Measurements from ENCODE around the gene GXYLT1.
"Not testable (repeated sequence)": the region's sequence is repeated elsewhere in the genome, so short reads cannot be mapped to it uniquely, and the experiment has no call there.

GXYLT1 gene

DNA sequence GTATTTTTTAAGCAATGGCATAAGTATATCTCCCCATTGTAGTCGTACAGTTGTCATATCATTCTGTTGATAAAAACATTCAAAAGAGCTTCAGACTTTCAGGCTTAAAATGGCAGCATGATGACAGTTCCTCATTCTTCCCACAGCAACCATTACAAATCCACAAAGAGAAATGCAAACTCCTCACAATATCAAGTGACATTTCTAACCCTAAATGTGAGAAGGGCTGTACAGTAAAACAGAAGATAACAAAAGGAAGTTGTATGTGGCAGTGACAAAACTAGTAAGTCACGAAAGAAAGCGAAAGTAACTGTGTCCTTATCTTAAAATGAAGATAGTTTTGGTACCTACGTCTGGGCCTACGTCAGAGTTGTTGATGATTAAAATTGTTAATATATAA, 46.7 kb downstream of the GXYLT1 start:
- DNase-seq (ENCODE audit: low read depth), result no peak

DNA sequence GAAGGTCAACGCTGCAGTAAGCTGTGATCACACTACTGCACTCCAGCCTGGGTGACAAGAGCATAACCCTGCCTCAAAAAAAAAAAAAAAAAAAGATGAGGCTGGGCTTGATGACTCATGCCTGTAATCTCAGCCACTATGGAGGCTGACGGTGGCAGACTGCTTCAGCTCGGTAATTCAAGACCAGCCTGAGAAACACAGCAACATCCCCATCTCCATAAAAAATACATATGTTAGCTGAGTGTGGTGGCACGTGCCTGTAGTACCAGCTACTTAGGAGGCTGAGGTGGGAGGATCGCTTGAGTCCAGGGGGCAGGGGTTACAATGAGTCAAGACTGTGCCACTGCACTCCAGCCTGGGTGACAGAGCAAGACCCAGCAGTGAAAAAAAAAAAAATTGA, 50.4 kb downstream of the GXYLT1 start:
- peak; percentile 10 for DNase-seq (ENCODE audit: low read depth)

DNA sequence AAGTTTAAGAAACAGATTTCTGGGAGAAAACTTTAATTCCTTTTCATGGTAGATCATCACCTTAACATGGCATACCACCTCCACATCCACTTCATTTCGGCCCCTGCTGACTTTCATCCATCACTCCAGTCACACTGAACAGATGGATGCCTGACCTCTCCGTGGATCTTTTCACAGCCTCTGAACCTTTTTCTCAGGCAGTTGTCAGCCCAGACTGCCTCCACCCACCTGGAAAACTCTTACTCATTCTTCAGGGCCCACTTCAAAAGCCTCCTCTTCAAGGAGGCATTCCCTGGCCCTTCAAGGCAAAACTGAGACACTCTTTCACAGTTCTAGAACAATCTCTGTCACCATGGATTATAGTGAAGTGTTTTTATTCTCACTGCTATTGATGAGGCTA, 52.9 kb downstream of the GXYLT1 start:
- no peak for DNase-seq (ENCODE audit: low read depth)

DNA sequence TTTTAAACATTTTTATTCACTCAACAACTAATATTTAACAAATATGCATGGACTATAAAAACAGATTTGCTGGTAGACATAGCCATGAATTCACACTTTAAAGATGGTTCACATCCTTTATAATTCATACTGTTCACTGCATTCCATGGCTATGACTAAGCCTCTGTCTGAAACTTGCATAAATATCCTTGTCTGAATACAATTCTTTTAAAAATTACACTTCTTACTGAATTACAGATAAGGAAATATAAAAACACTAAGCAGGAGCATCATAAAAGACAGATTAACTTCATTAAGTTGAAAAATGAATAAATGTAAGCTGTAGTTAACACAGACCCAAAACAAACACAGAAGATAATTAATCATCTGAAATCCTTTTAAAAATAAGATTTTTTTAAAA, 53.8 kb downstream of the GXYLT1 start:
- DNase-seq (ENCODE audit: low read depth), result peak; percentile 11

DNA sequence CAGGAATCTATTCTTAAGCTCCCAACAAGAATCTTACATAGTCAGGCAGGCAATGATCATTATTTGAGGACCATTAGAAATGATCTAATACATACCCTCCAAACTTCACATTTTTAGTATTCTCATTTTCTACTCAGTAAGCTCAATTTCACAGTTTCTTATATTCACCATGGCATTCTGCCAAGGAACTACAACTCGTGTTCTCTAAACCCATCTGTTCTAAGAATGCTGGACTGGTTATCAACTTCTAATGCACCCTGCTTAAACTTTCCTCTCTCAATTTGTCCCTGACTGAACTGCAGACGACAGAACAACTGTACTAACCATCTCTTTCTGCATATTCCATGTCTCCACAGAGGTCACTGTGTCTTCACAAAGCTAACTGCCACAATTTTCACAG, 58.6 kb downstream of the GXYLT1 start:
- DNase-seq (ENCODE audit: low read depth), result no peak

DNA sequence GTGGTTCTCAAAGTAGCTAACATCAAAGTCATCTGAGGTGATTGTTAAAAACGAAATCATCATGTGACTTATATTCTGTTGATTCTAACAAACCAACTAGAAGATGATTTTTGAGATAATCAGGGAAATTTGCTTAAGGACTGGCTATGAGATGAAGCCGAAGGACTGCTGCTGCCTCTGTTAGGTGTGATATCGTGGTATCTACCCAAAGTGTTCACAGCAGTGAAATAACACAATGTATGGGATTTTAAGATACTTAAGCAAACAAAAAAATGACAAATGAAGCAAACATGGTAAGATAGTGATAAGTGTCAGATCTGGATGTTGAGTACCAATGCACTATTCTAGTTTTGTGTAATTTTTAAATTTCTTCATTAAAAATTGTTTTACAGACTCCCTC, 59.1 kb downstream of the GXYLT1 start:
- DNase-seq (ENCODE audit: low read depth), result no peak

DNA sequence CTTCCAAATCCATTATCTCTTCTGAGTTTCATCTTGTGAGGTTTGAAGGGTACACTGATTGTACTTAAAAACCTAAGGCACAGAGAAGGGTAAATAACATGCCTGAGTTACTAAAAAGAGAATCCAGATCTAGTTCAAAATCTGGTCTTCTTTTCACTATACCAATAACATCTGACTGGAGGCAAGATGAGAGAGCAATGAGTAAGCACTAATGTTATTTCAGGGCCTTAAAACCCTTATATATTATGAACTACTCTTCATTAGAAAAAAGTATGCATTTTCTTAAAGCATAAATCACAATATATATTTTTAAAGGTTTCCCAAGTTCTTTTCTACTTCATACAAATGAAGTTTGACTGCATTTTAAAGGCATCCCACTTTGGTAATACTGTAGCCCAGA, 60.2 kb downstream of the GXYLT1 start:
- DNase-seq (ENCODE audit: low read depth), result no peak

DNA sequence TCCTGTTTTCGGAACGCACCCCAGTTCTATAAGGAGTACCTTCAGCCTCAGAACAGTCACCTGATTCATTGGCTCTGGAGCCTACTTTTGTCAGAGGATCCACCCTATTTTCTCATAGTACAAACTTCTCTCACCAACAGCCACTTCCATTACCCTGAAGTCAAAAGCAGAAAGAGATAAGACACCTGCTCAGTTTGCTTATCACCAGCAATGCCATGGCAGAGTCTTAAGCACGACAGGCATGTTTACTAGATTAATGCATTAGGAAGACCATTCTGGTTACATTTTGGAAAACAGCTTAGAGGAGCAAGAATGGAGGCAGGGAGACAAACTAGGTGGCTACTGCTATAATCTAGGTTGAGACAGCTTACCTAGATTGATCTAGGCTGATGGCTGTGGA, 67.7 kb downstream of the GXYLT1 start:
- no peak for DNase-seq (ENCODE audit: low read depth)

DNA sequence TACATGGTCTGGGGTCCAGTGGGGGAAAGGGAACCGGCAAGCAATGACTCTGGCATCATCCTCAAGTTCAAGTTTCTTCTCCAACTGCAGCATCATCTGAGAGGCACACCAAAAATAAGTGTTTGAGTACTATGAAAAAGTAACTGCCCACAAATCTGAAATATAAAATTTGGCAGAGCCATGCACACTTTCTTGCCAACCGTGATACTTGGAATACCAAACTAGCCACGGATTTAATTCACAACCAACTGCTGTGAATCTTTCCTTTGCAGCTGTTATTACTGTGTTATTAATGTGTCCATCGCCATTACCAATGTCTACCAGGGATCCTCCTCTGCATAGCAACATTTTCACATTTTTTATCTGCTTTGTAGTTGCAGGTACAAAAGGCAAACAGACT, 74.6 kb downstream of the GXYLT1 start:
- no peak for DNase-seq (ENCODE audit: low read depth)

DNA sequence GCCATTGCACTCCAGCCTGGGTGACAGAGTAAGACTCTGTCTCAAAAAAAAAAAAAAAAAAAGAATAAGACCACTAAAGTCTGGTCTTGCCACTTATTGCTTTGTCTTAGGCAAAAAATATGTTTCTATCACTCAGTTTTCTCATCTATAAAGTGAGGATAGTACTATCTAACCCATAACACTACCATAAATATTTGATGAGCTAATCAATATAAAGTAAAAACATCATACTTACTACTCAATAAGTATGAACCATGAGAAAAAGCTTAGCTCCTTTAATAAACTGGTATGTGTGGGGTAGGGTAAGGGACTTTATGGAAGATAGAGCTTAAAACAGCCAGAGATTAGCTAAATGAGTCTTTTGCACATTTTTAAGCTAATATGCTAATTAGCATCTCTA, 85.5 kb downstream of the GXYLT1 start:
- DNase-seq (ENCODE audit: low read depth), result no peak

DNA sequence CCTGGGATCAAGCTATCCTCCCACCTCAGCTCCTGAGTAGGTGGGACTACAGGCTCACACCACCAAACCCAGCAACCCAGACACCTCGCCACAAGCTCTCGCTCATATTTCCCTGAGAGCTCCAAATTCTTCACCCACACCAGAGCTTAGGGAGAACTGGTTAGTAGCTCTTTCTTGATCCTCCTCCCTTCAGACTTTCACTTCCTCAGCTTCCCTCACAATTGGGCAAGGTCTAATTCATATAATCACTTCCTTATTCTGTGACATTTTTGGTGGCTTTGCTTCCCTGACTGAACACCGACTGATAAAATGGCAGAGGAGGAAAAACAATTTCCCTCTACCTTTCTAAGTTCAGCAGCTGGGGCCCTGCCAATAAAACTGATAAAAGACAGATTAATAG, 88.5 kb downstream of the GXYLT1 start:
- no peak for DNase-seq (ENCODE audit: low read depth)

DNA sequence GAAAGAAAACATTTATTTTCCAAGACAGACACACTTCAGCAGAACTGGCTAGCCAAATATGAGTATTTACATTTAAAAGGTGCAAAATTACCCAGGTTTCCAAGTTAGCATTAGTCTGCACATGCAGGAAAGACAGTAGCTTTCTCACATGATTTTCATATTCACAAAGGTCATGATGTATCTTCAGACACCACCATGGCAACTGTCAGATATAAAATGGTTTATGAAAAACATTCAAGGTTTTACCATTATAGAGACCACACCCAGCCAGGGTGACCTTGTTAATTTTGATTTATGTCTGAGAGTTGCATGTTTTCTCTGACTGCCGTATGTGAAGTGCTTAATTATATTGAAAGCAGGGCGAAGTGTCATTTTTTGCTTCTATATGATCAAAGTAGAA, 91.2 kb downstream of the GXYLT1 start:
- DNase-seq (ENCODE audit: low read depth), result no peak

DNA sequence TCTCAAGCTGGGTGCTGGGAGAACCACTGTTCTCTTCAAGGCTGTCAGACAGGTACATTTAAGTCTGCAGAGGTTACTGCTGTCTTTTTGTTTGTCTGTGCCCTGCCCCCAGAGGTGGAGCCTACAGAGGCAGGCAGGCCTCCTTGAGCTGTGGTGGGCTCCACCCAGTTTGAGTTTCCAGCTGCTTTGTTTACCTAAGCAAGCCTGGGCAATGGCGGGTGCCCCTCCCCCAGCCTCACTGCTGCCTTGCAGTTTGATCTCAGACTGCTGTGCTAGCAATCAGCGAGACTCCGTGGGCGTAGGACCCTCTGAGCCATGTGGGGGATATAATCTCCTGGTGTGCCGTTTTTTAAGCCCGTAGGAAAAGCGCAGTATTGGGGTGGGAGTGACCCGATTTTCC, 95.7 kb downstream of the GXYLT1 start:
- DNase-seq (ENCODE audit: low read depth), result not testable (repeated sequence)

DNA sequence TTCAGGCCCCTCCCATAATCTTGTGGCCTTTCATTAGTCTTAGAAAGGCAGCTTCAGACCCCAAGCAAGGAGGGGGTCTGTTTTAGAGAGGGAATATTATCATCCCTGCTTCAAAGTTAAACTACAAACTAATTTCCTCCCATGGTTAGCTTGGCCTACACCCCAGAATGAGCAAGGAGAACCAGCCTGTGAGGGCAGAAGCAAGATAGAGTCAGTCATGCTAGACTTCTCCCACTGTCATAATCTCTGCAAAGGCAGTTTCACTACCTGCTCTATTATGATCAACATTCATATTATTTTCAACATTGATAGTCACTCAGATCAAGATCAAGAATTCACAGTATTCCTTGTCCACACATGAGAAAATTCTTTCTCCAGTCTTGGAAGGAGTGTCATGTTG, 105.1 kb downstream of the GXYLT1 start:
- no peak for DNase-seq (ENCODE audit: low read depth)

DNA sequence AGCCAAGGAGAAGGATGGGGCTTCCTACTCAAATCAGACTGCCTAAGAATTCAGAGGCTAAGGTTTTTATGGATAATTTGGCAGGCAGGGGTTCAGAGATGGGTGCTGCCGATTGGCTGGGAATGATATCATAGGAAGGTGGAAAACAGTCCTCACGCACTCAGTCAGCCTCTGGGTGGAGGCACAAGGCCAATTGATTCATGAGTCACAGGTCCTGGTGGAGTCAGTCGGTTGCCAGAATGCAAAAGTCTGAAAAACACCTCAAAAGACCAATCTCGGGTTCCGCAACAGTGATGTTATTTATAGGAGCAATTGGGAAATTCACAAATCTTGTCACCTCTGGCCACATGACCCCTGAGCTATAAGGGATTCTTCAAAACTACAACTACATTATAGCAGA, 105.5 kb downstream of the GXYLT1 start:
- peak; percentile 14 for DNase-seq (ENCODE audit: low read depth)

DNA sequence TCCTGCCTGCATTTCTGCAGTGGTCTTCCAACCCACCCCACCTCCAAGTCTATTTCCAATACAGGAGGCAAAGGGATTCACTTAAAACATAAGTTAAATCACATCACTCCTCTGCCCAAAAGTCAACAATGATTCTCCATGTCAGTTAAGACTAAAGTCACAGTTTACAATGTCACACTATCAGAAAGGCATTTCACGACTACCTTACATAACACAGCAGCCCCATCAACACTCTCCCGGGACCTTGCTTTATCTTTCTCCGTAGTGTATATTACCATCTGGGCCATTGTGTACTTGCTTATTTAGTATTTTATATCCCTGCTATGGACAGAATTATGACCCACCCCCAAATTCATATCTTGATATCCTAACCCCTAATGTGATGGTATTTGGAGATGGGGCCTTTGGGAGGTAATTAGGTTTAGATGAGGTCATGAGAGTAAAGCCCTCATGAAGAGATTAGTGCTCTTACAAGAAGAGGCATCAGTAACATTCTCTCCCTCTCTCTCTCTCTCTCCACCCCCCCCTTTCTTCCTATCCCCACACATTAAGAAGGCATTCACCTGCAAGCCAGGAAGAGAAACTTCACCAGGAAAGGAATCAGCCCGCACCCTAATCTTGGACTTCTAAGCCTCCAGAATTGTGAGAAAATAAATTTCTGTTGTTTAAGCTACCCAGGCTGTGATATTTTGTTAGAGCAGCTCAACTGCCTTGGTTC, 112.7 kb downstream of the GXYLT1 start:
- no peak for DNase-seq (ENCODE audit: low read depth)

Data from GM04504 (cell line).